Right lobe of liver (tissue), 4 donors: ENCODE data around the gene ARID5B.

Experiments
- CTCF ChIP-seq, 4 donors: fragments of 200-600 bp in 3 of 4; fragments of 450-650 bp in 1 of 4; IDR thresholded peaks; one replicate each; pipeline versions ENCODE4 v1.5.1 to v1.8.0; 2016 to 2022; ENCODE audit warnings: antibody characterized with exemption in 4 of 4, mild to moderate bottlenecking in 2 of 4
- POLR2A ChIP-seq: fragments of 450-650 bp; IDR thresholded peaks from one replicate; pipeline ENCODE4 v1.6.1; 2017; ENCODE audit warnings: antibody characterized with exemption, mild to moderate bottlenecking
- donor health status: DM: no; HTN: no; CAD: no.
- donor health status: DM: no; HTN: no; CAD: no.
- donor health status: DM: no; HTN: yes; CAD: no.

GRCh38 chr10:61960396-61961120 lies 59.1 kb downstream of the ARID5B start:
- TF ChIP-seq CTCF (IDR thresholded peaks at IDR 0.05) (no peak), POLR2A (no peak)
